ENCODE data around the gene CD177.

CD177 gene

GRCh38 chr19:43311256-43311655 is 42.2 kb upstream of the CD177 start:
- H3K27ac ChIP-seq (ENCODE audit: low read depth, low read length, poor library complexity, severe bottlenecking): no peak overlapping the region
- H3K79me2 ChIP-seq (ENCODE audit: insufficient read depth, low read length): no peaks in the 10 kb centered on the region
- no peaks in the 10 kb centered on the region; the same call in 1 of the 2 replicates for H3K36me3 ChIP-seq (ENCODE audit: insufficient read depth, low read length)
- no peaks in the 10 kb centered on the region for H4K20me1 ChIP-seq (ENCODE audit: insufficient read depth, low read length)
- H3K9me2 ChIP-seq (ENCODE audit: low read depth, low read length): no peaks in the 10 kb centered on the region
- no peaks in the 10 kb centered on the region for H3F3A ChIP-seq (ENCODE audit: insufficient read depth, low read length)
- no peaks in the 10 kb centered on the region for H3K9me3 ChIP-seq (ENCODE audit: low read length)
- TF ChIP-seq EZH2 (IDR thresholded peaks at IDR 0.05; ENCODE audit: borderline replicate concordance, low read length) (no peak), CTCF (IDR thresholded peaks at IDR 0.05; ENCODE audit: low read length) (no peak)
- no peak overlapping the region for H3K4me3 ChIP-seq (ENCODE audit: low read depth, low read length, poor library complexity, severe bottlenecking)
- no peak overlapping the region for H3K4me2 ChIP-seq (ENCODE audit: low read length)
- no peaks in the 10 kb centered on the region for H3K4me1 ChIP-seq (ENCODE audit: insufficient read depth, low read length, severe bottlenecking)
- no peak overlapping the region for H2AFZ ChIP-seq (ENCODE audit: low read length)
- no peak overlapping the region for H3K9ac ChIP-seq (ENCODE audit: low read length)
- H3K27me3 ChIP-seq (ENCODE audit: insufficient read depth, low read length): no peaks in the 10 kb centered on the region; the same call in 1 of the 2 replicates

- TF ChIP-seq EZH2 (IDR thresholded peaks at IDR 0.05; ENCODE audit: borderline replicate concordance, low read length) (no peak), CTCF (IDR thresholded peaks at IDR 0.05; ENCODE audit: low read length) (no peak)
- Histone ChIP-seq H3K79me2 (ENCODE audit: insufficient read depth, low read length) (no peaks in the 10 kb centered on the region), H3K4me1 (ENCODE audit: insufficient read depth, low read length, severe bottlenecking) (no peaks in the 10 kb centered on the region), H3K27ac (ENCODE audit: low read depth, low read length, poor library complexity, severe bottlenecking) (no peak overlapping the region), H4K20me1 (ENCODE audit: insufficient read depth, low read length) (no peaks in the 10 kb centered on the region), H3K27me3 (ENCODE audit: insufficient read depth, low read length) (no peaks in the 10 kb centered on the region; the same call in 1 of the 2 replicates), H3K4me3 (ENCODE audit: low read depth, low read length, poor library complexity, severe bottlenecking) (no peak overlapping the region), H3K9me3 (ENCODE audit: low read length) (no peaks in the 10 kb centered on the region), H3K36me3 (ENCODE audit: insufficient read depth, low read length) (no peaks in the 10 kb centered on the region; the same call in 1 of the 2 replicates), H3K9ac (ENCODE audit: low read length) (no peak overlapping the region), H3F3A (ENCODE audit: insufficient read depth, low read length) (no peaks in the 10 kb centered on the region), H3K4me2 (ENCODE audit: low read length) (no peak overlapping the region), H2AFZ (ENCODE audit: low read length) (no peak overlapping the region), H3K9me2 (ENCODE audit: low read depth, low read length) (no peaks in the 10 kb centered on the region)
Measured at GRCh38 chr19:43311706-43312105, 41.8 kb upstream of the CD177 start.

- Histone ChIP-seq H3K27me3 (ENCODE audit: insufficient read depth, low read length) (no peaks in the 10 kb centered on the region; the same call in 1 of the 2 replicates), H3K9ac (ENCODE audit: low read length) (no peak overlapping the region), H3K79me2 (ENCODE audit: insufficient read depth, low read length) (no peaks in the 10 kb centered on the region), H3K4me3 (ENCODE audit: low read depth, low read length, poor library complexity, severe bottlenecking) (no peak overlapping the region), H3K9me2 (ENCODE audit: low read depth, low read length) (no peaks in the 10 kb centered on the region), H3K4me2 (ENCODE audit: low read length) (no peak overlapping the region), H3K36me3 (ENCODE audit: insufficient read depth, low read length) (no peaks in the 10 kb centered on the region; the same call in 1 of the 2 replicates), H3F3A (ENCODE audit: insufficient read depth, low read length) (no peaks in the 10 kb centered on the region), H2AFZ (ENCODE audit: low read length) (no peak overlapping the region), H3K9me3 (ENCODE audit: low read length) (no peaks in the 10 kb centered on the region), H4K20me1 (ENCODE audit: insufficient read depth, low read length) (no peaks in the 10 kb centered on the region), H3K4me1 (ENCODE audit: insufficient read depth, low read length, severe bottlenecking) (no peaks in the 10 kb centered on the region), H3K27ac (ENCODE audit: low read depth, low read length, poor library complexity, severe bottlenecking) (no peak overlapping the region)
- TF ChIP-seq CTCF (IDR thresholded peaks at IDR 0.05; ENCODE audit: low read length) (no peak), EZH2 (IDR thresholded peaks at IDR 0.05; ENCODE audit: borderline replicate concordance, low read length) (no peak)
Measured at GRCh38 chr19:43313711-43314495, 39.6 kb upstream of the CD177 start.

Measured in OCI-LY1 (cell line).